SK-N-MC (cell line): Measurements from ENCODE around the gene TMEM138.

Experiments
- DNase-seq: peaks from one replicate; pipeline ENCODE4 v3.0.0-alpha.2; 2011; ENCODE audit warnings: low read depth, low spot score
- H3K27ac ChIP-seq: fragments of 200-600 bp; sonication (generic); 2 replicates; pipeline ENCODE4 v1.5.1; 2016; ENCODE audit warnings: mixed run types
- H3K36me3 ChIP-seq: fragments of 200-600 bp; sonication (generic); 2 replicates; pipeline ENCODE4 v1.6.1; 2017; ENCODE audit warnings: antibody characterized with exemption, low read length, mixed read lengths; ENCODE audit not compliant: insufficient read depth
- H3K4me3 ChIP-seq: fragments of 200-600 bp; sonication (generic); 2 replicates; pipeline ENCODE4 v1.5.1; 2016
- H3K9ac ChIP-seq: fragments of 200-600 bp; sonication (generic); 2 replicates; pipeline ENCODE4 v1.8.0; 2017; ENCODE audit warnings: mixed run types, mixed read lengths; ENCODE audit not compliant: insufficient read length
- H3K9me3 ChIP-seq: fragments of 200-600 bp; sonication (generic); 2 replicates; pipeline ENCODE4 v1.6.1; 2017; ENCODE audit warnings: low read depth, mild to moderate bottlenecking, antibody characterized with exemption, low read length, moderate library complexity, mixed read lengths
- EZH2 ChIP-seq: fragments of 200-600 bp; sonication (generic); IDR thresholded peaks from one replicate; pipeline ENCODE4 v1.6.1; 2017; ENCODE audit warnings: antibody characterized with exemption
- FOXP2 ChIP-seq: optimal IDR thresholded peaks from 2 replicates; pipeline ENCODE3; 2011; ENCODE audit warnings: mild to moderate bottlenecking, moderate library complexity; ENCODE audit not compliant: insufficient read depth; ENCODE audit errors: extremely low read length, control extremely low read depth
- POLR2AphosphoS5 ChIP-seq: IDR thresholded peaks from 2 replicates; pipeline ENCODE4 v1.6.1; 2012; ENCODE audit warnings: mild to moderate bottlenecking, low read depth, low read length, borderline replicate concordance

TMEM138 gene

DNA sequence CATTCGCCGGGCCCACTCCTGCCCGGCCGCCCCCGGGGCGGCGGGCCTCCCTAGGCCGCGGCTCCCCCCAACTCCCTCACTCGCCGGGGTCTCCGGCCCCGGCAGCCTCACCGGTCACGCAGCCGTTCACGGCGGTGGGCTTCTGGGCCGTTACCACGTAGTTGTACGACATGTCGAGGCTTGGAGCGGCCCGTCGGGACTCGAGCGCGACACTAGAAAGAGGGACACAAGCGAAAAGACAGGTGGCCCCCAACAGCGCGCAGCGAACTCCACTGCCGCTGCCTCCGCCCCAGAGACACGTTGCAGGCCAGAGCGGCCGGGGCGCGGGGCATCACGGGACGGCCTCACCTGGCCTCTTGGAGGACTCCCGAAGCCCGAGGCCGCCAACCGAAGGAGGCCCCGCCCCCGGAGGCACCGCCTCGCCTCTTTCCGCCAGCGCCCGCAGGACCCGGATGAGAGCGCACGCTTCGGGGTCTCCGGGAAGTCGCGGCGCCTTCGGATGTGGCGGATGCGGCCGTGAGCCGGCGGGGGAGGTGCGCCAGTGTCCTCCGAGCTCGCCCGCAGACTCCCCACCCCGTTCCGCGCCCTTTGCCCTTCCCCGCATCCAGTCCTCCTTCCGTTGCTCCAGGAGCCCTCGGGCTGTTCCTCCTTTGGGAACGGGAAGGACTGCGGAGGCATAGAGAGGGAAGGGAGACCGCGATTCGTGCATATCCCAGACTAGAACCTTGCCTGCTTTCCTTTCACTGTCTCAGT is 29.2 kb upstream of the TMEM138 start, which contains the start of the genes DDB1 and TKFC:
DDB1 (minus strand) TSS at position 309 of the 753 bp plus-strand sequence; CDS start at position 172, 137 bp downstream.
TKFC (plus strand) TSS at position 432 of the 753 bp plus-strand sequence. CDS start 1,501 bp downstream, outside the sequence.
- peak; percentile 61 for DNase-seq
- TF ChIP-seq EZH2, result no peak
- TF ChIP-seq FOXP2, result peak; percentile 67
- peak; percentile 97 for TF ChIP-seq POLR2AphosphoS5

GRCh38 chr11:61333550-61334433 is 28.4 kb upstream of the TMEM138 start:
- H3K9me3 ChIP-seq, result no peaks in the 10 kb centered on the region
- peak overlapping the region; percentile 100 for H3K9ac ChIP-seq
- peaks cover 15% of the 10 kb centered on the region for H3K36me3 ChIP-seq
- TF ChIP-seq EZH2 (no peak), POLR2AphosphoS5 (peak; percentile 31; the same call in 1 of the 2 replicates), FOXP2 (no peak)
- peak overlapping the region; percentile 90 for H3K27ac ChIP-seq
- DNase-seq, result no peak
- H3K4me3 ChIP-seq, result peak overlapping the region; percentile 99

More for the DNA sequence above, 29.2 kb upstream of the TMEM138 start, which contains the start of the genes DDB1 and TKFC:
- Histone ChIP-seq H3K9ac (peak within 1 kb of the TSS; percentile 100), H3K27ac (peak within 1 kb of the TSS; percentile 90), H3K4me3 (peak within 1 kb of the TSS; percentile 99), H3K36me3 (peaks cover 20% of the 10 kb centered on the region), H3K9me3 (no peaks in the 10 kb centered on the region)

DNA sequence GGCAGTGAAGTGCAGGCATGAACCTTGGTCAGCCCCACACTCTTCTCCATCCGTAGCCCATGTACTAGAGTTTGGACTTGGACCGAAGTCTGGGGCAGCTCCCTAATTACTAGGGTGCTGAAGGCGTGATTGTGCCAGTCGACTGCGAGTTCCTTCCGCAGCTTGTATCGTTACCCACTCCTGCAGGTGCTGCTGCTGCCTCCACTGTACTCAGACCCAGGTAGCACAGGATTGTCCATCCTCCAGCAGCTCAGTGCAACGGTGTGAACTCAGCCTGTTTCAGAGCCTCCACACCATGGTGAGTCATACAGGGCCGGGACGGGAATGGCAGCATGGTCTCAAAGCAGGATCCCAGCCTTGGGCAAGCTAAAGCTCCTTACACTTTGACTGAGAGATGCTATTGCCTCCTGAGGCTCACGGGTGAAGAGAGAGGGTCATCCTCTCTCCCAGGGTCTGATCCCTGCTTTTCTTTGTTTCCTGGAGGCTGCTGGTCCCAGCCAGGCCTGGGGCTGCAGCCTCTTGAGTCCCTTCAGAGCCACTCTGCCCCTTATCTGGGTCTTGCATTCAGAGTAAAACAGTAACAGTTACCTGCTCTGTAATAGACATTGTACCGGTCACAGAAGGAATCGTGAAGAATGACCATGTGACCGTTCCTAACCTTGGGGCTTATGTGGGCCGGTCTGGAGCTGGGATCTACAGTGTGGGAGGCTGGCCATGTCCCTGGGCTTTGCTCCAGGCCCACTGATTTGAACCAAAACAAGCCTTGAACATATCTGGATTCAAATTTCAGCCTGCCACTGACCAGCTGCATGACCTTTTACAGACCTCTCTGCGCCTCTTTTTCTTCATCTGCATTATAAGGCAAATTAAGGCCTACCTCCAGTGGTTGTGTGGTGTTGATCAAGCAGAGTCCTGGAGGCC is 27.5 kb upstream of the TMEM138 start:
- Histone ChIP-seq H3K36me3 (peaks cover 6% of the 10 kb centered on the region; the same call in 1 of the 2 replicates), H3K9me3 (no peaks in the 10 kb centered on the region), H3K9ac (peak overlapping the region; percentile 100), H3K4me3 (no peak overlapping the region), H3K27ac (no peak overlapping the region; the same call in 1 of the 2 replicates)
- TF ChIP-seq FOXP2 (no peak), EZH2 (no peak), POLR2AphosphoS5 (no peak)
- DNase-seq, result no peak

DNA sequence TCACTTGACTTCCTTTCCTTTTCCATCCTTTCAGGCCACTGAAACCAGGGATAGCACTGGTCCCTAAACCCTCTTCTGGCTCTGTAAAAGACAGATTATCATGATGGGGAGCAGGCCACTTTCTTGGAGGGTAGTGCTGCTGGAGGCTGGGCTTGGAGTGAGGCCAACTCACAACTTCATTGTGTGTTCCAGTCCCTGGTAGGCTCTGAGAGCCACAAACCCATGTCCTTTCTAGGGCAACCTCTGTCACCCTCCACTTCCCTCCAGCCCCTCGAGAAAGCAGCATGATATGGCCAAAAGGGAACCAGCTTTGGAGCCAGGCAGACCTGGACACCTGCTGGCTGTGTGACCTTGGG is 26.8 kb upstream of the TMEM138 start:
- H3K27ac ChIP-seq, result no peak overlapping the region
- H3K4me3 ChIP-seq, result no peak overlapping the region
- TF ChIP-seq FOXP2 (no peak), EZH2 (no peak), POLR2AphosphoS5 (no peak)
- DNase-seq, result no peak
- no peaks in the 10 kb centered on the region; the same call in 1 of the 2 replicates for H3K36me3 ChIP-seq
- H3K9me3 ChIP-seq, result no peaks in the 10 kb centered on the region
- no peak overlapping the region for H3K9ac ChIP-seq

- no peak overlapping the region for H3K27ac ChIP-seq
- no peak for DNase-seq
- peak overlapping the region; percentile 16 for H3K9ac ChIP-seq
- H3K4me3 ChIP-seq, result no peak overlapping the region
- H3K9me3 ChIP-seq, result no peaks in the 10 kb centered on the region
- TF ChIP-seq EZH2, result no peak
- TF ChIP-seq POLR2AphosphoS5, result no peak
- TF ChIP-seq FOXP2, result no peak
- no peaks in the 10 kb centered on the region; the same call in 1 of the 2 replicates for H3K36me3 ChIP-seq
Measured at GRCh38 chr11:61336171-61336935, 25.8 kb upstream of the TMEM138 start.

- no peaks in the 10 kb centered on the region for H3K9me3 ChIP-seq
- DNase-seq, result no peak
- H3K9ac ChIP-seq, result no peak overlapping the region
- TF ChIP-seq EZH2, result no peak
- TF ChIP-seq FOXP2, result no peak
- no peak overlapping the region for H3K27ac ChIP-seq
- H3K4me3 ChIP-seq, result no peak overlapping the region
- no peaks in the 10 kb centered on the region for H3K36me3 ChIP-seq
Measured at GRCh38 chr11:61337706-61338470, 24.3 kb upstream of the TMEM138 start.
